D721Med (cell line): ENCODE measurements around the gene CX3CL1.
"Not testable (repeated sequence)": the region's sequence is repeated elsewhere in the genome, so short reads cannot be mapped to it uniquely, and the experiment has no call there.

Experiments
- DNase-seq: peaks from one replicate; pipeline ENCODE4 v3.0.0; 2011; ENCODE audit warnings: low spot score; ENCODE audit not compliant: insufficient read length
- FAIRE-seq: peaks from 2 replicates; lab custom pipeline; 2011; peaks lifted over from hg19 to GRCh38; lab: Jason Lieb, UNC
- TF ChIP-seq, protein P1 (sequence below): IDR thresholded peaks from 2 replicates; pipeline ENCODE4 v1.5.1; 2012; ENCODE audit warnings: mild to moderate bottlenecking, control low read depth; ENCODE audit not compliant: insufficient read depth; ENCODE audit errors: missing control alignments

Gene CX3CL1

DNA sequence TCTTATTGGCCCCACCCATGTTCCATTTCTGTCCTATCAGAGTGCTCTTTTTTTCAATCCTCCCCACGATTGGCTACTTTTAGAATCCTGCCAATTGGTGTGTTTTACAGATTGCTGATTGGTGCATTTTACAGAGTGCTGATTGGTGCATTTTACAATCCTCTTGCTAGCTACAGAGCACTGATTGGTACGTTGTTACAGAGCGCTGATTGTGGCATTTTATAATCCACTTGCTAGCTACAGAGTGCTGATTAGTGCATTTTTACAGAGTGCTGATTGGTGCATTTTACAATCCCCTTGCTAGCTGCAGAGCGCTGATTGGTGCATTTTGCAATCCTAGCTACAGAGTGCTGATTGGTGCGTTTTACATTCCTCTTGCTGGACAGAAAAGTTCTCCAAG, 22.7 kb downstream of the CX3CL1 start:
- TF ChIP-seq, protein P1, sequence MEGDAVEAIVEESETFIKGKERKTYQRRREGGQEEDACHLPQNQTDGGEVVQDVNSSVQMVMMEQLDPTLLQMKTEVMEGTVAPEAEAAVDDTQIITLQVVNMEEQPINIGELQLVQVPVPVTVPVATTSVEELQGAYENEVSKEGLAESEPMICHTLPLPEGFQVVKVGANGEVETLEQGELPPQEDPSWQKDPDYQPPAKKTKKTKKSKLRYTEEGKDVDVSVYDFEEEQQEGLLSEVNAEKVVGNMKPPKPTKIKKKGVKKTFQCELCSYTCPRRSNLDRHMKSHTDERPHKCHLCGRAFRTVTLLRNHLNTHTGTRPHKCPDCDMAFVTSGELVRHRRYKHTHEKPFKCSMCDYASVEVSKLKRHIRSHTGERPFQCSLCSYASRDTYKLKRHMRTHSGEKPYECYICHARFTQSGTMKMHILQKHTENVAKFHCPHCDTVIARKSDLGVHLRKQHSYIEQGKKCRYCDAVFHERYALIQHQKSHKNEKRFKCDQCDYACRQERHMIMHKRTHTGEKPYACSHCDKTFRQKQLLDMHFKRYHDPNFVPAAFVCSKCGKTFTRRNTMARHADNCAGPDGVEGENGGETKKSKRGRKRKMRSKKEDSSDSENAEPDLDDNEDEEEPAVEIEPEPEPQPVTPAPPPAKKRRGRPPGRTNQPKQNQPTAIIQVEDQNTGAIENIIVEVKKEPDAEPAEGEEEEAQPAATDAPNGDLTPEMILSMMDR: no peak
- FAIRE-seq: no peak

DNA sequence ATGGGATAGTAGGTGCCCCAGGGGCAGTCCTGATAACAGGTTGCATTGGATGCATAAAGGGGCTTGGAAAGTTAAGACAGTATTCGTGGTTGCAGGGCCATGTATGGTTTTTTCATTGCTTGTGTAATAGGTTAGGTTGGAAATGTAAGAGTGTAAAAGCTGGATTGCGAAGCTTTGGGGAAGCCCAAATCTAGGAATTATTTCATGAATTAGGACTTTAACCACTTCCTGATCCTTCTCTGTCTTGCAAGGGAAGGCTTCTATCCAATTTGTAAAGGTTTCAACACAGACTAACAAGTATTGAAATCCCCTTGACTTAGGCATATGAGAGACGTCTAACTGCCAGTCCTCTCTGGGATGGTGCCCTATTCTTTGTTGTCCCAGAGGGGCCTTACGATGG, 24.5 kb downstream of the CX3CL1 start:
- FAIRE-seq (no peak), DNase-seq (no peak)
- TF ChIP-seq, protein P1: no peak

More for the DNA sequence above, 22.7 kb downstream of the CX3CL1 start:
- DNase-seq: no peak

DNA sequence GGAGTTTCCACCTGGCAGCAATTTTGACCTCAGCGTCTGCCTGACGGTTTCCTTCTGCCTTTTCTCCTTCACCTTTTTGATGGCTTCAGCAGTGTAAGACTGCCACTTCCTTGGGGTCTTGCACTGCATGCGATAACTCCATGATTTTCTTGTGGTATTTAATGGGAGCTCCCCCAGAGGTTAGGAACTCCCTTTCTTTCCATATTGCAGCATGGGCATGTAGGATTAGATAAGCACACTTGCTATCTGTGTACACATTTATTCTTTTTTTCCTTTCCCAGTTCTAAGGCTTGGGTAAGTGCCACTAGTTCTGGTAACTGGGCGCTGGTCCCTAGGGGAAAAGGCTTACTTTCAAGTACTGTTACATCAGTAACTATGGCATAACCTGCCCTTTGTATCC, 25.2 kb downstream of the CX3CL1 start:
- DNase-seq, FAIRE-seq: not testable (repeated sequence)

DNA sequence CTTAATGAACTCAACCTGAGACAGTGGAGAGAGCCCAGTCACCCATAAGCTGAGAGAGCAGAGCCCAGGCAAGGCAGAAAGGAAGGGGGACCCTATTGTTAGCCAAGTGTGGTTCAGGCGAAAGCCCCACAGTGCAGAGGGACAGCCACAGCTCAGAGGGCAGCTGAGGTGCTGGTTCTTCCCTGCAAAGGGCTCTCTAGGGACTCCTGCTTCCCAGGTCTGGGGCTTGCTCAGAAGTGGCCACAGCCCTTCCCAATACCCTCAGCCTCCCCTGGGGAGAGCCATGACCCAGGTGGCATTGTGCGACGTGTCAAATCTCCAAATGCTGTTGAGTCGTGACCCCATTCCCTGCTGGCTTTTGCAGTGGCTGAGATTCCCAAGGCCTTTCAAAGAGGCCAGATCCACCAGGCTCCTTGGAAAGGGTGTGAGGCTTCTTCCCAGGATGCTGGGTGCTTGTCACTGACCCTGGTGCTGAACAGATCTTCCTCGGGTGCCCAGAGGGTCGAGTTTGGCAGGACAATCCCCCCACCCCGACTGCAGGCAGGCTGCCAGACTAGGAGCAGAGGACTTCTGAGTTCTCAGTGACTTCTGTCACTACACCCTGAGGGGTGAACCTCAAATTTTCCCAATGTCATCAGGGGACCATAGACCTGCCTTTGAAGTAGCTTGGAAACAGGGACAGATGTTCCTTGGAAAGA, 29.8 kb downstream of the CX3CL1 start:
- FAIRE-seq (no peak), DNase-seq (no peak)
- TF ChIP-seq, protein P1: no peak

DNA sequence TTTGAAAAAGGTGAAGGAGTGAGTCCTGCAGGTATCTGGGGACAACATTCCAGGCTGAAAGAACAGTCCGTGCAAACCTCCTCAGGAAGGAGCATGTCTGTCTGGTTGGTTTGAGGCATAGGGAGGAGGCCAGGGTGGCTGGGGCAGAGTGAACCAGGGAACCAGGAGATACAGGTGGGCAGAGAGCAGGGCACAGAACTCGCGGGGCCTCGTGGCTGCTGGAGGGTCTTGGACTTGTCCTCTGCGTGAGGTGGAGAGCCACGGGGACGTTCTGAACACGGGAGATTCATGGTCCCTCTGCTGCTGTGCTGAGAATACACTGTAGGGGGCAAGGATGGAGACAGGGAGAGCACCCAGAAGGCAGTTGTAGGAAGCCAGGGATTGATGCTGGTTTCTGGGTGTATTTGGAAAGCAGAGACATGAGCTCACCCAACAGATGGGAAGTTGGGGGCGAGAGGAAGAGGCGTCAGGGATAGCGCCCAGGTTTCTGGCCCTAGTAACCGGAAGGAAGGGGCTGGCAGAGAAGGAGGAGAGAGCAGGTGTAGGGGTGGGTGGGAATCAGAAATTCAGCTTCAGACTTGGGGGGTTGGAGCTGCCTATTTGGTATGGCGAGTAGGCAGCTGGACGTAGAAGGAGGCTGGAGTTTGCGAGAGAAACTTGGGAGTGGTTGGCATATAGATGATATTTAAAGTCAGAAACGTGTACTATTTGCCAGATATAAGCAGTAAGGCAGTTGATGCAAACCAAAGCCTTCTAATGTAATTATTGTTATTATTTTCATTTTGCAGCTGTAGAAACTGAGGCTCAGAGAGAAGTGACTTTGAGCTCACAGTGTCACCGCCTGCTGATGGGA, 31.9 kb downstream of the CX3CL1 start, which contains the start of gene CCL17:
Gene CCL17 (plus strand): TSS at position 803 of the 853 bp plus-strand sequence. CDS start 9,166 bp downstream, outside the sequence.
- TF ChIP-seq, protein P1: no peak
- no peak for FAIRE-seq

DNA sequence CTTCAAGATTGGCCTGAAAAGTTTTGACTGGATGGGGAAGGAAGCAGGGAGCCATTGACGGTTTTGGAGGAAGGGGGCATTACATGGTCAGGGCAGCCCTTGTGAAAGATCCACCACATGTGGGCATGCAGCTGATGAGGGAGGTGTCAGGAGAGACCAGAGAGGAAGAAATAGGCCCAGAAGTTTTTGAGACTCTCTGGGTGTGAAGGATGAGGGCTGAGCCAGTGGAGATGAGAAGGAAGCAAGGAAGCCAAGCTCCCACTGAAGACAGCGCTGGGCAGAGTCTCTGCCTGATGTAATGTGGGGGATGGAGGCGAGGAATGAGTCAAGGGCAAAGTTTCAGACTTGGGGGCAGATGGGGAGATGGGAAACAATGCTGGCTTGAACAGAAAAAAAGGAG, 32.8 kb downstream of the CX3CL1 start:
- DNase-seq (no peak), FAIRE-seq (no peak)
- TF ChIP-seq, protein P1: no peak

More for the DNA sequence above, 31.9 kb downstream of the CX3CL1 start, which contains the start of gene CCL17:
- no peak for DNase-seq

DNA sequence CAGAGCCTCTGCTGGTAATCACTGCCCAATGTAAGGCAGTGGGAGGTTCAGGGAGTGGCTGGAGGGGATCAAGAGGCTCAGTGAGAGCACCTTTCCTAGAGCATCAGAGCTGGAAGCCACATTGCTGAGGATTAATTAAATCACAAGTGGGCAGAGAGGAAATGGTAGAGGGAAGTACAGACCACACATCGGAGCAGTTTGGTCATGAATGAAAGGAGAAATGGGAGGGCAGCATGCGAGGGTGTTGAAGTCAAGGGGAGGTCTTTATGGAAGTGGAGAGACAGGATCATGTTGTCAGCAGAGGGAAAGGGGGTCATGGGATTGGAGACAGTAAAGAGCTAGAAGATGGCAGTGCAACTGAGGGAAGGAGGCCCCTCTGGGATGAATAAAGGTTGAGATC, 34.6 kb downstream of the CX3CL1 start:
- FAIRE-seq (no peak), DNase-seq (no peak)
- TF ChIP-seq, protein P1: no peak
